ENCODE data around the gene PPP1R7.

- TF ChIP-seq EZH2 (IDR thresholded peaks at IDR 0.05; ENCODE audit: borderline replicate concordance, insufficient read depth, low read length, poor library complexity, severe bottlenecking) (no peak), CTCF (IDR thresholded peaks at IDR 0.05; ENCODE audit: poor library complexity, severe bottlenecking) (no peak), TAF1 (IDR thresholded peaks at IDR 0.05; ENCODE audit: low read depth) (no peak)
These were observed 29.8 kb upstream of the PPP1R7 start for GRCh38 chr2:241120440-241120839.

Measured in neural cell (in vitro differentiated cells).